ENCODE data around the gene SMURF1.
A peak's percentile ranks its signal among the peaks of the same experiment; 100 is the strongest.
"Not testable (repeated sequence)": the region's sequence is repeated elsewhere in the genome, so short reads cannot be mapped to it uniquely, and the experiment has no call there.

The SMURF1 gene

GRCh38 chr7:99083068-99083651, 60.7 kb downstream of the SMURF1 start:
- in situ Hi-C loops (cut with HindIII; ENCODE audit: low pct_ligation_motif_present, low pct_unique_long_range_greater_than_20kb, low sequenced_read_pairs) = no loop called here
- DNase-seq = no peak

GRCh38 chr7:99080679-99081078, 63.2 kb downstream of the SMURF1 start:
- in situ Hi-C loops (cut with HindIII; ENCODE audit: low pct_ligation_motif_present, low pct_unique_long_range_greater_than_20kb, low sequenced_read_pairs) = no loop called here
- DNase-seq = no peak

- in situ Hi-C loops (cut with HindIII; ENCODE audit: low pct_ligation_motif_present, low pct_unique_long_range_greater_than_20kb, low sequenced_read_pairs) = no loop called here
- DNase-seq = no peak
Observed at GRCh38 chr7:99079104-99079503, 64.8 kb downstream of the SMURF1 start.

GRCh38 chr7:99078416-99078815, 65.5 kb downstream of the SMURF1 start:
- no peak for DNase-seq
- in situ Hi-C loops (cut with HindIII; ENCODE audit: low pct_ligation_motif_present, low pct_unique_long_range_greater_than_20kb, low sequenced_read_pairs) = no loop called here

- DNase-seq = no peak
- in situ Hi-C loops (cut with HindIII; ENCODE audit: low pct_ligation_motif_present, low pct_unique_long_range_greater_than_20kb, low sequenced_read_pairs) = no loop called here
Observed at GRCh38 chr7:99076615-99077014, 67.3 kb downstream of the SMURF1 start.

GRCh38 chr7:99073839-99074446, 70.0 kb downstream of the SMURF1 start:
- in situ Hi-C loops (cut with HindIII; ENCODE audit: low pct_ligation_motif_present, low pct_unique_long_range_greater_than_20kb, low sequenced_read_pairs) = loop anchor here (25.0 kb wide), 1 partner anchor 238 kb away; no protein-coding TSS in a partner anchor
- no peak for DNase-seq

GRCh38 chr7:99072126-99072525, 71.8 kb downstream of the SMURF1 start:
- in situ Hi-C loops (cut with HindIII; ENCODE audit: low pct_ligation_motif_present, low pct_unique_long_range_greater_than_20kb, low sequenced_read_pairs) = loop anchor here (25.0 kb wide), 1 partner anchor 240 kb away; no protein-coding TSS in a partner anchor
- DNase-seq = no peak

GRCh38 chr7:99070361-99070760, 73.5 kb downstream of the SMURF1 start:
- in situ Hi-C loops (cut with HindIII; ENCODE audit: low pct_ligation_motif_present, low pct_unique_long_range_greater_than_20kb, low sequenced_read_pairs) = loop anchor here (25.0 kb wide), 1 partner anchor 242 kb away; no protein-coding TSS in a partner anchor
- DNase-seq = no peak

GRCh38 chr7:99061001-99061776, 82.7 kb downstream of the SMURF1 start:
- in situ Hi-C loops (cut with HindIII; ENCODE audit: low pct_ligation_motif_present, low pct_unique_long_range_greater_than_20kb, low sequenced_read_pairs) = loop anchor here (25.0 kb wide), 1 partner anchor 251 kb away; no protein-coding TSS in a partner anchor
- DNase-seq = no peak

GRCh38 chr7:99054781-99055180, 89.1 kb downstream of the SMURF1 start:
- no peak for DNase-seq
- in situ Hi-C loops (cut with HindIII; ENCODE audit: low pct_ligation_motif_present, low pct_unique_long_range_greater_than_20kb, low sequenced_read_pairs) = loop anchor here (25.0 kb wide), 1 partner anchor 258 kb away; no protein-coding TSS in a partner anchor

- DNase-seq = no peak
- in situ Hi-C loops (cut with HindIII; ENCODE audit: low pct_ligation_motif_present, low pct_unique_long_range_greater_than_20kb, low sequenced_read_pairs) = loop anchor here (25.0 kb wide), 1 partner anchor 261 kb away; no protein-coding TSS in a partner anchor
Observed at GRCh38 chr7:99050971-99051370, 92.9 kb downstream of the SMURF1 start.

GRCh38 chr7:99047526-99048077, 96.3 kb downstream of the SMURF1 start:
- in situ Hi-C loops (cut with HindIII; ENCODE audit: low pct_ligation_motif_present, low pct_unique_long_range_greater_than_20kb, low sequenced_read_pairs) = no loop called here
- no peak for DNase-seq

GRCh38 chr7:99046722-99047121, 97.2 kb downstream of the SMURF1 start:
- in situ Hi-C loops (cut with HindIII; ENCODE audit: low pct_ligation_motif_present, low pct_unique_long_range_greater_than_20kb, low sequenced_read_pairs) = no loop called here

GRCh38 chr7:99046262-99046661, 97.6 kb downstream of the SMURF1 start:
- in situ Hi-C loops (cut with HindIII; ENCODE audit: low pct_ligation_motif_present, low pct_unique_long_range_greater_than_20kb, low sequenced_read_pairs); DNase-seq: not testable (repeated sequence)

More at GRCh38 chr7:99046722-99047121, 97.2 kb downstream of the SMURF1 start:
- no peak for DNase-seq

- DNase-seq; in situ Hi-C loops (cut with HindIII; ENCODE audit: low pct_ligation_motif_present, low pct_unique_long_range_greater_than_20kb, low sequenced_read_pairs): not testable (repeated sequence)
Observed at GRCh38 chr7:99044858-99045257, 99.0 kb downstream of the SMURF1 start.

GRCh38 chr7:99042957-99043356, 101.0 kb downstream of the SMURF1 start:
- no peak for DNase-seq
- in situ Hi-C loops (cut with HindIII; ENCODE audit: low pct_ligation_motif_present, low pct_unique_long_range_greater_than_20kb, low sequenced_read_pairs) = no loop called here

- in situ Hi-C loops (cut with HindIII; ENCODE audit: low pct_ligation_motif_present, low pct_unique_long_range_greater_than_20kb, low sequenced_read_pairs) = no loop called here
- no peak for DNase-seq
Observed at GRCh38 chr7:99041526-99041925, 102.4 kb downstream of the SMURF1 start.

GRCh38 chr7:99040104-99040958, 103.6 kb downstream of the SMURF1 start:
- in situ Hi-C loops (cut with HindIII; ENCODE audit: low pct_ligation_motif_present, low pct_unique_long_range_greater_than_20kb, low sequenced_read_pairs) = no loop called here

More at GRCh38 chr7:99040104-99040958, 103.6 kb downstream of the SMURF1 start:
- peak; percentile 87 for DNase-seq

All from ACHN (cell line).